ENCODE measurements around the gene PCSK9. TPM values are rescaled to one million over a fixed set of nuclear protein-coding genes. Genes with fewer than 3 reads are reported as not detected.
"Not testable (repeated sequence)": the region's sequence is repeated elsewhere in the genome, so short reads cannot be mapped to it uniquely, and the experiment has no call there.

The PCSK9 gene
- total RNA-seq, 1 donor from 2014 or later: not detected

- no peak for DNase-seq (ENCODE audit: low spot score)
- intact Hi-C loops (cut with DNase I): no loop called here
Measured at GRCh38 chr1:55069280-55069679, 29.9 kb downstream of the PCSK9 start.

GRCh38 chr1:55070293-55071164 is 31.2 kb downstream of the PCSK9 start:
- no peak for DNase-seq (ENCODE audit: low spot score)
- intact Hi-C loops (cut with DNase I): no loop called here

GRCh38 chr1:55071477-55071876 is 32.1 kb downstream of the PCSK9 start:
- intact Hi-C loops (cut with DNase I): no loop called here
- DNase-seq (ENCODE audit: low spot score): no peak

- no peak for DNase-seq (ENCODE audit: low spot score)
- intact Hi-C loops (cut with DNase I): no loop called here
Measured at GRCh38 chr1:55073187-55073916, 34.0 kb downstream of the PCSK9 start.

- intact Hi-C loops (cut with DNase I): no loop called here
- DNase-seq (ENCODE audit: low spot score): no peak
Measured at GRCh38 chr1:55074455-55074854, 35.1 kb downstream of the PCSK9 start.

GRCh38 chr1:55076356-55076755 is 37.0 kb downstream of the PCSK9 start:
- intact Hi-C loops (cut with DNase I): no loop called here

GRCh38 chr1:55078470-55078869 is 39.1 kb downstream of the PCSK9 start:
- intact Hi-C loops (cut with DNase I): no loop called here
- DNase-seq (ENCODE audit: low spot score): no peak

More at GRCh38 chr1:55076356-55076755, 37.0 kb downstream of the PCSK9 start:
- no peak for DNase-seq (ENCODE audit: low spot score)

- DNase-seq (ENCODE audit: low spot score): no peak
- intact Hi-C loops (cut with DNase I): no loop called here
Measured at GRCh38 chr1:55079651-55080050, 40.3 kb downstream of the PCSK9 start.

GRCh38 chr1:55081188-55081904 is 42.0 kb downstream of the PCSK9 start:
- intact Hi-C loops (cut with DNase I): no loop called here
- no peak for DNase-seq (ENCODE audit: low spot score)

GRCh38 chr1:55081905-55082296 is 42.6 kb downstream of the PCSK9 start:
- DNase-seq (ENCODE audit: low spot score): no peak
- intact Hi-C loops (cut with DNase I): no loop called here

GRCh38 chr1:55084257-55084656 is 44.9 kb downstream of the PCSK9 start:
- intact Hi-C loops (cut with DNase I): no loop called here

GRCh38 chr1:55087439-55087838 is 48.1 kb downstream of the PCSK9 start:
- intact Hi-C loops (cut with DNase I): no loop called here
- DNase-seq (ENCODE audit: low spot score): no peak

More at GRCh38 chr1:55084257-55084656, 44.9 kb downstream of the PCSK9 start:
- DNase-seq (ENCODE audit: low spot score): no peak

GRCh38 chr1:55088413-55088812 is 49.1 kb downstream of the PCSK9 start:
- no peak for DNase-seq (ENCODE audit: low spot score)
- intact Hi-C loops (cut with DNase I): no loop called here

- intact Hi-C loops (cut with DNase I): no loop called here
- no peak for DNase-seq (ENCODE audit: low spot score)
Measured at GRCh38 chr1:55089683-55090082, 50.3 kb downstream of the PCSK9 start.

- DNase-seq (ENCODE audit: low spot score): no peak
- intact Hi-C loops (cut with DNase I): no loop called here
Measured at GRCh38 chr1:55092475-55092874, 53.1 kb downstream of the PCSK9 start.

- intact Hi-C loops (cut with DNase I): no loop called here
- DNase-seq (ENCODE audit: low spot score): no peak
Measured at GRCh38 chr1:55095095-55095494, 55.7 kb downstream of the PCSK9 start.

- intact Hi-C loops (cut with DNase I): no loop called here
Measured at GRCh38 chr1:55103891-55104290, 64.5 kb downstream of the PCSK9 start.

GRCh38 chr1:55107101-55107500 is 67.8 kb downstream of the PCSK9 start:
- no peak for DNase-seq (ENCODE audit: low spot score)
- intact Hi-C loops (cut with DNase I): no loop called here

More at GRCh38 chr1:55103891-55104290, 64.5 kb downstream of the PCSK9 start:
- no peak for DNase-seq (ENCODE audit: low spot score)

- intact Hi-C loops (cut with DNase I); DNase-seq (ENCODE audit: low spot score): not testable (repeated sequence)
Measured at GRCh38 chr1:55109005-55109404, 69.7 kb downstream of the PCSK9 start.

Measured in cardiac septum (tissue), 1 donor.